BE2C (cell line): ENCODE measurements around the gene UNG.

ENCODE experiments used
- DNase-seq: peaks from one replicate; pipeline ENCODE4 v3.0.0-alpha.2; 2020
- H3K27me3 ChIP-seq: fragments of 250-450 bp; sonication (Bioruptor Pico); 2 replicates; pipeline ENCODE4 v1.5.1; 2020; ENCODE audit warnings: mild to moderate bottlenecking
- H3K36me3 ChIP-seq: fragments of 250-450 bp; sonication (Bioruptor Pico); 2 replicates; pipeline ENCODE4 v1.5.1; 2020; ENCODE audit warnings: mild to moderate bottlenecking
- H3K4me1 ChIP-seq: fragments of 250-450 bp; sonication (Bioruptor Pico); 2 replicates; pipeline ENCODE4 v1.5.1; 2020
- H3K4me3 ChIP-seq: 2 replicates; pipeline ENCODE4 v1.5.1; 2011; ENCODE audit warnings: low read depth, low read length
- H3K9me3 ChIP-seq: fragments of 250-450 bp; sonication (Bioruptor Pico); 2 replicates; pipeline ENCODE4 v1.5.1; 2020
- TF ChIP-seq, protein P1 (sequence below): IDR thresholded peaks from 2 replicates; pipeline ENCODE4 v1.5.1; 2012; ENCODE audit warnings: mild to moderate bottlenecking, low read depth, low read length

UNG gene

DNA sequence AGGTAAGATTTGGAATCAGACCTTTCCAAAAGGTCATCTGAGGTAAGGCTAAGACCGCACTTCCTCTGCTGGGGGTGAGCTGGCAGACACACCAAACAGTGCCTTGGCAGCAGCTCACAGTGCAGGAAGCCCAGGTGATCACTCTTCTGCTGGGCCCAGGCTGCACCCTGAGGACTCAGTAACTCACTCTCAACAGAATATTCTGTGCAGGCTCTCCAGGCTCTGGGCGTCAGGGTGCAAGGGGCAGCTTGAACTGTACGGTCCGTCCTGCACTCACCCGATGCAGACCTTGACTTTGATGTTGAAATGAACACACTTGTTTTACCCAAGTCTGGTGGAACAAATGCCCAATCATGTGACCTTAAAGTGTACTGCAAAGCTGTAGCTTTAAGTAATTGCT is 10.1 kb upstream of the UNG start:
- no peak for DNase-seq
- H3K36me3 ChIP-seq, result peaks cover 56% of the 10 kb centered on the region
- no peaks in the 10 kb centered on the region for H3K27me3 ChIP-seq
- no peaks in the 10 kb centered on the region for H3K9me3 ChIP-seq
- H3K4me3 ChIP-seq, result no peak overlapping the region
- TF ChIP-seq, protein P1, sequence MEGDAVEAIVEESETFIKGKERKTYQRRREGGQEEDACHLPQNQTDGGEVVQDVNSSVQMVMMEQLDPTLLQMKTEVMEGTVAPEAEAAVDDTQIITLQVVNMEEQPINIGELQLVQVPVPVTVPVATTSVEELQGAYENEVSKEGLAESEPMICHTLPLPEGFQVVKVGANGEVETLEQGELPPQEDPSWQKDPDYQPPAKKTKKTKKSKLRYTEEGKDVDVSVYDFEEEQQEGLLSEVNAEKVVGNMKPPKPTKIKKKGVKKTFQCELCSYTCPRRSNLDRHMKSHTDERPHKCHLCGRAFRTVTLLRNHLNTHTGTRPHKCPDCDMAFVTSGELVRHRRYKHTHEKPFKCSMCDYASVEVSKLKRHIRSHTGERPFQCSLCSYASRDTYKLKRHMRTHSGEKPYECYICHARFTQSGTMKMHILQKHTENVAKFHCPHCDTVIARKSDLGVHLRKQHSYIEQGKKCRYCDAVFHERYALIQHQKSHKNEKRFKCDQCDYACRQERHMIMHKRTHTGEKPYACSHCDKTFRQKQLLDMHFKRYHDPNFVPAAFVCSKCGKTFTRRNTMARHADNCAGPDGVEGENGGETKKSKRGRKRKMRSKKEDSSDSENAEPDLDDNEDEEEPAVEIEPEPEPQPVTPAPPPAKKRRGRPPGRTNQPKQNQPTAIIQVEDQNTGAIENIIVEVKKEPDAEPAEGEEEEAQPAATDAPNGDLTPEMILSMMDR, result no peak
- H3K4me1 ChIP-seq, result no peaks in the 10 kb centered on the region

DNA sequence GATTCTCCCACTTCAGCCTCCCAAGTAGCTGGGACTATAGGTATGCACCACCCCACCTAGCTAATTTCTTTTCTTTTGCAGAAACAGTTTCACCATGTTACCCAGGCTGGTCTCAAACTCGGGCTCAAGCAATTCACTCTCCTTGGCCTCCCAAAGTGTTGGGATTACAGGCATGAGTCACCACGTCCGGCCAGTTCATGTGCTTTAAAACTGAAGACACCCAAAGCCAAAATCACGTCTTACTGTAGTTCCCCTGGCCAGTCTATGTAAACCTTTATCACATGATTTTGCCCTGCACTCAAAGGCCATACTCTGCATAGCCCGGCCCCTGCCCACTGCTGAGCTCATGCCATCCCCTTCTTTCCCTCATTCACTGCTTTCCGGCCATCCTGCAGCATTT is 8.6 kb upstream of the UNG start:
- TF ChIP-seq, protein P1, result no peak
- peaks cover 50% of the 10 kb centered on the region for H3K36me3 ChIP-seq
- H3K27me3 ChIP-seq, result no peaks in the 10 kb centered on the region
- DNase-seq, result no peak
- H3K4me3 ChIP-seq, result no peak overlapping the region
- H3K9me3 ChIP-seq, result no peaks in the 10 kb centered on the region
- no peaks in the 10 kb centered on the region for H3K4me1 ChIP-seq

DNA sequence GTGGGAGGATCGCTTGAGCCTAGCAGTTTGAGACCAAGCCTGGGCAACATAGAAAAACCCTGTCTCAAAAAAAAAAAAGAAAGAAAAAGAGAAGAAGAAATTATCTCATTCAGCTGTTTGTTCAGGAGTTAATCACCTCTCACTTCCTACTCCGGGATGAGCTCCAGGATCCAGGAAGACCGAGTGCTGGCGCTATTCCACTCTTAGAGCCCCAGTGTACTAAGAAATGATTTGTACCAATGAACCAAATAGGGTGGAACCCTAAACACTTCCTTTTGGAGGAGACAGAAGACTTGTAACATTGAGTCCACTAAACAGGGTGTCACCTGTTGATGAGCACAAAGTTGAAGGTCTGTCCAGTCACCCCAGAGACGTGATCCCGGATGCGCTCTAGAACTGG is 7.7 kb upstream of the UNG start:
- no peaks in the 10 kb centered on the region for H3K9me3 ChIP-seq
- H3K27me3 ChIP-seq, result no peaks in the 10 kb centered on the region
- H3K4me1 ChIP-seq, result no peaks in the 10 kb centered on the region
- H3K36me3 ChIP-seq, result peaks cover 50% of the 10 kb centered on the region
- TF ChIP-seq, protein P1, result no peak
- H3K4me3 ChIP-seq, result no peak overlapping the region
- DNase-seq, result no peak

DNA sequence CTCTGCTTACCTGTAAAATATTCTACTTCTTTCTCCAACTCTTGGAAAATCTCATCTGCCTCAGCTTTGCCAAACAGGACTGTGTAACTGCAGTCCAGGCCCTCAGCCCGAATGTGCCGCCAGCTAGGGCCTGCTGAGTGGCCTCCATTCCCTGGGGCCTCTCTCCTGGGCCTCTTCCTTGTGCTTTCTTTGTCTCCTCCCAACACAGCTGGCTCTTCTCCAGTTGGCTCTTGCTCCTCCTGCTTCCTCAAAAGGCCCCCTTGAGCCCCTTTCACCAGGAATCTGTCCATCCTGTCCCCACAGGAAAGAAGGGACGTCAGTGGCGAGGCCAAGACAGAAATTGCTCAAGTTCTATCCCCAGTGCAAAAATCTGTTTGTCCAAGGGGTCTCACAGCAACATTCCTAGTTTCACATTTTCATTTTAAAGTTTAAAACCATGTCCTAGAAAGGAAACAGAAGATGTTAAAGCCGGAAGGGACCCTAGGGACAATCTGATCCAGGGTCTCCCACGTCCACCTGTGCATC is 4.8 kb upstream of the UNG start:
- TF ChIP-seq, protein P1, result no peak
- Histone ChIP-seq H3K9me3 (no peaks in the 10 kb centered on the region), H3K27me3 (no peaks in the 10 kb centered on the region), H3K4me1 (no peaks in the 10 kb centered on the region), H3K36me3 (peaks cover 31% of the 10 kb centered on the region), H3K4me3 (peak overlapping the region; percentile 60)
- no peak for DNase-seq

DNA sequence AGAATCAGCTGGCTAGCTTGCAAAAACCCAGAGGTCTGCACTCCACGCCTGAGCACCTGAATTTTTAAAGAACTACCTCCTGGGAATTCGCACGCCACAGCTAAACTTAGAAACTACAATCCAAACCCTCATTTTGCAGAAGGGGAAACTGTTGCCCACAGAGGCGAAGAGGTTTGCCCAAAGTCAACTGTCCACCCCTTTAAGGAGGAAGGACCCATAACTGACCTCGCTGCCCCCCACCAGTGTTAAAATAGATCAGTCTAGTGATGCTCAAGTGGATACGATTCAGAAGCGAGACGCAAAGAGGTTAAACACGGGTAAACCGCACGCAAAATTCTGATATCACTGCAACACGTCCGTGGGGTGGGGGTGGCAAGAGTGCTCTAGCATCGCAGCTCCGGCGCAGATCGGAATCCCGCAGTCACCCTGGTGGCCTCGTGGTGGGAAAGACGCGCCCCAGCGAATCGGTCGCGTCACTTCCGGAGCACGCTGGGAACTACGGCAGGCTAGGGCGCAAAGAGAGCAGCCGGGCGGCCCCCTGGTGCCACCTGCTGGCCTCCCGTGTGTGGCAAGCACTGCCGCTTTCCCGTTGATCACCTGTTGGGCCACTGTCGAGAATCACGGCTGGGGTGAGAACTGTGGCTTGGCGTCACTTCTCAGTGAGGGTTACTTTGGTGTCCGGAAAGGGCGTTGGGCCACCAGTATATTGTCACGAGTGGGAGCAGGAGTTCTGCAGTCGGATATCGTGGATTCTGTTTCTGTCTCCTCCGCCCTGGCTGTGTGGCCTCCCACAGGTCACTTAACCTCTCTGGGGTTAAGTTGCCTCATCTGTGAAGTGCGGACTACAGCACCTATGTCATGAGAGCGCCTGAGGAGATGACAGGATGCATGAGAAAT is 4.1 kb upstream of the UNG start, which contains the start of gene ALKBH2:
TSS of gene ALKBH2 (minus strand) at position 451 of the 897 bp plus-strand sequence. CDS start 686 bp downstream, outside the sequence.
- H3K4me1 ChIP-seq, result no peaks in the 10 kb centered on the region
- TF ChIP-seq, protein P1, result peak; percentile 97
- peak within 1 kb of the TSS; percentile 60 for H3K4me3 ChIP-seq
- H3K36me3 ChIP-seq, result peaks cover 27% of the 10 kb centered on the region
- H3K27me3 ChIP-seq, result no peaks in the 10 kb centered on the region
- peak; percentile 95 for DNase-seq
- H3K9me3 ChIP-seq, result no peaks in the 10 kb centered on the region

DNA sequence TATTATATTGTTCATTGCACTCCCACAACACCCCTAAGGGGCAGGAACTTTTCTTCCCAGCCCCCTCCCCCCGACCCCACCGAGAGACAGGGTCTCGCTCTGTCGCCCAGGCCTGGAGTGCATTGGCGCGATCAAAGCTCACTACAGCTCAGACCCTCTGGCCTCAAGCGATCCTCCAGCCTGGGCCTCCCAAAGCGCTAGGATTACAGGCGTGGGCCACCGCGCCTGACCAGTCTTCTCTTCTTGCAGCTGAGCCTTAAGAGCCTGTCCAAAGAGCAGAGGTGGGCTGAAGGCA is 310 bp upstream of the UNG start:
- H3K9me3 ChIP-seq, result no peaks in the 10 kb centered on the region
- H3K27me3 ChIP-seq, result no peaks in the 10 kb centered on the region
- H3K4me1 ChIP-seq, result 0 out of 2 replicates have a peak, but pooled peaks cover 5% of the 10 kb centered on the region
- no peak for DNase-seq
- H3K36me3 ChIP-seq, result peaks cover 38% of the 10 kb centered on the region
- TF ChIP-seq, protein P1, result no peak
- peak overlapping the region; percentile 88; the same call in 1 of the 2 replicates for H3K4me3 ChIP-seq
